Panc1 (cell line): ENCODE results near the gene ACTR6. TPM values are rescaled to one million over a fixed set of nuclear protein-coding genes. Genes with fewer than 3 reads are reported as not detected.

Experiments used
- ATAC-seq: fragments of 200-7000 bp; cut with Tn5 transposase; 2 replicates; pipeline ENCODE4 v1.9.1; 2020; ENCODE audit warnings: mild to moderate bottlenecking, moderate library complexity
- BruUV-seq: library from RNA; stranded (reverse); fragments of 400-500 nt; replicated peaks from 2 replicates; lab custom pipeline; 2021; lab: Mats Ljungman, UMichigan
- CTCF ChIA-PET: fragments of 300-600 bp; sonication (Branson Sonifier 250); formaldehyde crosslinking; loops from one replicate; lab custom pipeline; 2022; ENCODE audit warnings: antibody characterized with exemption; lab: Charles Lee
- POLR2A ChIA-PET: fragments of 300-600 bp; sonication (Branson Sonifier 250); formaldehyde crosslinking; loops from one replicate; lab custom pipeline; 2022; ENCODE audit warnings: antibody characterized with exemption; lab: Charles Lee
- DNase-seq: peaks from one replicate; pipeline ENCODE4 v3.0.0-alpha.2; 2010; ENCODE audit warnings: low read depth, low spot score
- H3K27ac ChIP-seq: 2 replicates; pipeline ENCODE4 v1.5.1; 2011; ENCODE audit warnings: mild to moderate bottlenecking, low read length, inconsistent platforms
- H3K27me3 ChIP-seq: fragments of 200-500 bp; sonication (Bioruptor generic); 2 replicates; pipeline ENCODE4 v1.6.0; 2014; ENCODE audit warnings: low read length, inconsistent platforms; ENCODE audit not compliant: control insufficient read depth, insufficient read depth
- H3K36me3 ChIP-seq: fragments of 200-500 bp; sonication (Bioruptor generic); 2 replicates; pipeline ENCODE4 v1.5.1; 2014; ENCODE audit warnings: inconsistent platforms, mild to moderate bottlenecking, low read length, moderate library complexity; ENCODE audit not compliant: control insufficient read depth, insufficient read depth
- H3K4me1 ChIP-seq: 2 replicates; pipeline ENCODE4 v1.5.1; 2011; ENCODE audit warnings: inconsistent platforms, mild to moderate bottlenecking, low read length, moderate library complexity; ENCODE audit not compliant: control insufficient read depth, insufficient read depth
- H3K4me3 ChIP-seq, 2 experiments: 2 replicates each; pipeline ENCODE4 v1.5.1; 2011 to 2012; ENCODE audit warnings: low read depth in 2 of 2, low read length in 2 of 2, mild to moderate bottlenecking in 2 of 2, inconsistent platforms in 1 of 2, moderate library complexity in 1 of 2
- H3K9me3 ChIP-seq: fragments of 200-500 bp; sonication (Bioruptor generic); 2 replicates; pipeline ENCODE4 v1.5.1; 2014; ENCODE audit warnings: low read depth, mild to moderate bottlenecking, inconsistent platforms, low read length, moderate library complexity; ENCODE audit not compliant: control insufficient read depth, insufficient read depth
- POLR2AphosphoS5 ChIP-seq: IDR thresholded peaks from 2 replicates; pipeline ENCODE4 v1.6.1; 2012; ENCODE audit warnings: mild to moderate bottlenecking, low read depth, low read length, moderate library complexity
- SIN3A ChIP-seq: IDR thresholded peaks from 2 replicates; pipeline ENCODE4 v1.6.1; 2012; ENCODE audit warnings: low read depth, mild to moderate bottlenecking, low read length, moderate library complexity, borderline replicate concordance; ENCODE audit not compliant: insufficient read depth
- TCF7L2 ChIP-seq: IDR thresholded peaks from 2 replicates; pipeline ENCODE4 v1.6.1; 2011; ENCODE audit warnings: mild to moderate bottlenecking, low read depth, low read length, inconsistent platforms
- in situ Hi-C: cut with HindIII; loops from 2 replicates; pipeline ENCODE4 v1.10.0; 2016; ENCODE audit warnings: low sequenced_read_pairs, low pct_unique_long_range_greater_than_20kb
- intact Hi-C: fragments of 100-400 bp; cut with micrococcal nuclease; formaldehyde crosslinking; loops from one replicate; pipeline ENCODE4 v1.10.0; 2022; ENCODE audit not compliant: unreplicated experiment
- total RNA-seq: library from RNA; stranded (reverse); gene quantifications from one replicate; pipeline ENCODE4 v1.2.1, GENCODE V29; 2021; ENCODE audit not compliant: unreplicated experiment
- TF ChIP-seq, protein P1 (sequence below): fragments of 450-650 bp; IDR thresholded peaks from 2 replicates; pipeline ENCODE4 v1.5.1; 2017; ENCODE audit warnings: mild to moderate bottlenecking
- TF ChIP-seq, protein P2 (sequence below), 2 experiments: IDR thresholded peaks; 2 replicates each; pipeline ENCODE4 v1.6.1; 2011 to 2012; ENCODE audit warnings: low read depth in 2 of 2, control low read depth in 1 of 2, low read length in 1 of 2, mild to moderate bottlenecking in 1 of 2, moderate library complexity in 1 of 2; ENCODE audit not compliant: insufficient read depth in 1 of 2

The ACTR6 gene
- total RNA-seq, 1 experiment from 2014 or later = 21.2 TPM

DNA sequence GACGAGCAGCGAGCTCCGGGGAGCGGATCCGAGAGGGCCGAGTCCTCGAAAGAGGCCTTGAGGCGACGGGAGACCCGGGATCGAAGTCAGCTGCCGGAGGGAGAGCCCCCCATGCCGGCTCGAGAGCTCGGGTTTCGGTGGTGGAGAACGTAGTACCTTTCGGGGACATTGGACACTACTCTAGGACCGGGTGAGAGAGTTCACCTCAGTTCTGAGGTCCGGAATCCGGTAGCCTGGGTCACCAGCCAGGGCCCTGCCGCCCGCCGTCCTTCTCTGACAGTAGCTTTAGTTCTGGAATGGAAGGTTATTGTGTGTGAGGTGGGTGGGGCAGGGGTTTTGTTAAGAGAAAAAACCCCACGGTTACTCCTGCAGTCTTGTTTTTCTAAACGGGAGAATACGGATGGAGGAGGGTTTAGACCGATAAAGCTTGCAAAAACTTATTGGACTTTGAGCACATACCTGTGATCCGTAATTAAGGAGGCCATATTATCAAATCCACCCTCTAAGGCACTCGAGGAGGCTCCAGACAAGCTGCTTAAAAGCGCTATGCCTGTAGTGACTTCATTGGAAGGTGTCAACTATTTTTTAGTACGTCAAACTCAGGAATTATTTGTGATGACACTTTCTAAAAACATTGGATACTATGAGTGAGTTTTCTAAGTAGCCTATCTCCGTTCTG lies 67.1 kb downstream of the ACTR6 start:
- intact Hi-C loops (no loop called here), in situ Hi-C loops (no loop called here)
- ATAC-seq = peak; percentile 6; the same call in 1 of the 2 replicates
- CTCF ChIA-PET = interaction anchor here (0.6 kb wide), 1 partner anchor 61 kb away, joined by 10 read pairs; no protein-coding TSS in a partner anchor
- peak overlapping the region; percentile 76 for H3K27ac ChIP-seq
- TF ChIP-seq SIN3A (0 out of 2 replicates have a peak, but pooled peaks have one; percentile 55), TCF7L2 (no peak)
- TF ChIP-seq, protein P1, sequence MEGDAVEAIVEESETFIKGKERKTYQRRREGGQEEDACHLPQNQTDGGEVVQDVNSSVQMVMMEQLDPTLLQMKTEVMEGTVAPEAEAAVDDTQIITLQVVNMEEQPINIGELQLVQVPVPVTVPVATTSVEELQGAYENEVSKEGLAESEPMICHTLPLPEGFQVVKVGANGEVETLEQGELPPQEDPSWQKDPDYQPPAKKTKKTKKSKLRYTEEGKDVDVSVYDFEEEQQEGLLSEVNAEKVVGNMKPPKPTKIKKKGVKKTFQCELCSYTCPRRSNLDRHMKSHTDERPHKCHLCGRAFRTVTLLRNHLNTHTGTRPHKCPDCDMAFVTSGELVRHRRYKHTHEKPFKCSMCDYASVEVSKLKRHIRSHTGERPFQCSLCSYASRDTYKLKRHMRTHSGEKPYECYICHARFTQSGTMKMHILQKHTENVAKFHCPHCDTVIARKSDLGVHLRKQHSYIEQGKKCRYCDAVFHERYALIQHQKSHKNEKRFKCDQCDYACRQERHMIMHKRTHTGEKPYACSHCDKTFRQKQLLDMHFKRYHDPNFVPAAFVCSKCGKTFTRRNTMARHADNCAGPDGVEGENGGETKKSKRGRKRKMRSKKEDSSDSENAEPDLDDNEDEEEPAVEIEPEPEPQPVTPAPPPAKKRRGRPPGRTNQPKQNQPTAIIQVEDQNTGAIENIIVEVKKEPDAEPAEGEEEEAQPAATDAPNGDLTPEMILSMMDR = no peak
- H3K36me3 ChIP-seq = peaks cover 2% of the 10 kb centered on the region; the same call in 1 of the 2 replicates
- H3K4me3 ChIP-seq = peak overlapping the region; percentile 60 to 91
- no peaks in the 10 kb centered on the region for H3K9me3 ChIP-seq
- no peak for DNase-seq
- peaks cover 8% of the 10 kb centered on the region; the same call in 1 of the 2 replicates for H3K4me1 ChIP-seq
- POLR2A ChIA-PET = interaction anchor here (0.7 to 1.1 kb wide), 3 partner anchors 10 to 38 kb away, joined by 4 to 19 read pairs (median 10); no protein-coding TSS in a partner anchor
- H3K27me3 ChIP-seq = no peaks in the 10 kb centered on the region
- BruUV-seq = no TSS peak

- no peak for ATAC-seq
- no TSS peak for BruUV-seq
- H3K27me3 ChIP-seq = no peaks in the 10 kb centered on the region
- no peak for DNase-seq
- peak overlapping the region; percentile 60 to 91 for H3K4me3 ChIP-seq
- no peaks in the 10 kb centered on the region for H3K9me3 ChIP-seq
- peaks cover 8% of the 10 kb centered on the region; the same call in 1 of the 2 replicates for H3K4me1 ChIP-seq
- H3K36me3 ChIP-seq = peaks cover 2% of the 10 kb centered on the region; the same call in 1 of the 2 replicates
- POLR2A ChIA-PET = no interaction called here
- intact Hi-C loops = no loop called here
- in situ Hi-C loops = no loop called here
- H3K27ac ChIP-seq = peak overlapping the region; percentile 76
- TF ChIP-seq, protein P2, sequence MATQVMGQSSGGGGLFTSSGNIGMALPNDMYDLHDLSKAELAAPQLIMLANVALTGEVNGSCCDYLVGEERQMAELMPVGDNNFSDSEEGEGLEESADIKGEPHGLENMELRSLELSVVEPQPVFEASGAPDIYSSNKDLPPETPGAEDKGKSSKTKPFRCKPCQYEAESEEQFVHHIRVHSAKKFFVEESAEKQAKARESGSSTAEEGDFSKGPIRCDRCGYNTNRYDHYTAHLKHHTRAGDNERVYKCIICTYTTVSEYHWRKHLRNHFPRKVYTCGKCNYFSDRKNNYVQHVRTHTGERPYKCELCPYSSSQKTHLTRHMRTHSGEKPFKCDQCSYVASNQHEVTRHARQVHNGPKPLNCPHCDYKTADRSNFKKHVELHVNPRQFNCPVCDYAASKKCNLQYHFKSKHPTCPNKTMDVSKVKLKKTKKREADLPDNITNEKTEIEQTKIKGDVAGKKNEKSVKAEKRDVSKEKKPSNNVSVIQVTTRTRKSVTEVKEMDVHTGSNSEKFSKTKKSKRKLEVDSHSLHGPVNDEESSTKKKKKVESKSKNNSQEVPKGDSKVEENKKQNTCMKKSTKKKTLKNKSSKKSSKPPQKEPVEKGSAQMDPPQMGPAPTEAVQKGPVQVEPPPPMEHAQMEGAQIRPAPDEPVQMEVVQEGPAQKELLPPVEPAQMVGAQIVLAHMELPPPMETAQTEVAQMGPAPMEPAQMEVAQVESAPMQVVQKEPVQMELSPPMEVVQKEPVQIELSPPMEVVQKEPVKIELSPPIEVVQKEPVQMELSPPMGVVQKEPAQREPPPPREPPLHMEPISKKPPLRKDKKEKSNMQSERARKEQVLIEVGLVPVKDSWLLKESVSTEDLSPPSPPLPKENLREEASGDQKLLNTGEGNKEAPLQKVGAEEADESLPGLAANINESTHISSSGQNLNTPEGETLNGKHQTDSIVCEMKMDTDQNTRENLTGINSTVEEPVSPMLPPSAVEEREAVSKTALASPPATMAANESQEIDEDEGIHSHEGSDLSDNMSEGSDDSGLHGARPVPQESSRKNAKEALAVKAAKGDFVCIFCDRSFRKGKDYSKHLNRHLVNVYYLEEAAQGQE (IDR thresholded peaks at IDR 0.05; ENCODE audit: insufficient read depth in 1 of 2, low read depth in 2 of 2, low read length in 1 of 2) = no peak
- CTCF ChIA-PET = no interaction called here
These were observed 68.4 kb downstream of the ACTR6 start for GRCh38 chr12:100268835-100269564.

DNA sequence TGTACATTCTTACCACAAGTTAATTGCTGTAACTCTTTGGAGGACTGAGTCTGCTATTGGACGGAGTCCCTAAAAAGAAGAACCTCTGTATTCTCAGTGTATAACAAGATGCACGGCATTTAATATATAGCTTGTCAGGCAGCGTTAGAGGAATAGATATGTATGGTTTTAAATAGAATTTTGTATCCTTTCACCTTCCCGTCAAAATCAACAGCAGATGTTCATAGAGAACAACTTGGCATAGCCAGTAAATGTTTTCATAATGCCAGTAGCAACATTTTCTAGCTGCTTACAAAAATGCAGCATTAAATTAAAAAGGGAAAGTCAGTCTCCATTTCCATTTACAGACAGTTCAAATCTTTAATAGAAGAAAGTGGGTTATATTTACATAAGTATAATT lies 73.2 kb downstream of the ACTR6 start:
- ChIA-PET POLR2A (no interaction called here), CTCF (no interaction called here)
- TF ChIP-seq SIN3A (no peak), TCF7L2 (no peak), POLR2AphosphoS5 (no peak)
- TF ChIP-seq, protein P1 = no peak
- TF ChIP-seq, protein P2 (IDR thresholded peaks at IDR 0.05; ENCODE audit: insufficient read depth in 1 of 2, low read depth in 2 of 2, low read length in 1 of 2) = no peak
- in situ Hi-C loops = no loop called here
- Histone ChIP-seq H3K27me3 (no peaks in the 10 kb centered on the region), H3K36me3 (no peaks in the 10 kb centered on the region), H3K4me1 (peaks cover 5% of the 10 kb centered on the region; the same call in 1 of the 2 replicates), H3K9me3 (no peaks in the 10 kb centered on the region), H3K4me3 (no peak overlapping the region), H3K27ac (no peak overlapping the region)
- DNase-seq (no peak), ATAC-seq (no peak)
- intact Hi-C loops = no loop called here
- no TSS peak for BruUV-seq
